B cell (primary cell): ENCODE measurements around the gene TBC1D22A. TPM values are rescaled to one million over a fixed set of nuclear protein-coding genes. Genes with fewer than 3 reads are reported as not detected.

Experiments used
- ATAC-seq: fragments of 200-7000 bp; cut with Tn5 transposase; one replicate; pipeline ENCODE4 v1.10.0; 2021; ENCODE audit warnings: low read depth, mild to moderate bottlenecking, moderate number of reproducible peaks, moderate library complexity
- CTCF ChIA-PET: fragments of 350-600 bp; sonication (Branson Sonifier 250); formaldehyde crosslinking; loops from one replicate; lab custom pipeline; 2021; ENCODE audit warnings: antibody characterized with exemption, inconsistent platforms; lab: Charles Lee
- POLR2A ChIA-PET: fragments of 350-600 bp; sonication (Branson Sonifier 250); formaldehyde crosslinking; loops from one replicate; lab custom pipeline; 2021; ENCODE audit warnings: antibody characterized with exemption; lab: Charles Lee
- DNase-seq: peaks from one replicate; pipeline ENCODE4 v3.0.0; 2013
- H2AFZ ChIP-seq: 2 replicates; pipeline ENCODE4 v1.6.1; 2012; ENCODE audit warnings: mild to moderate bottlenecking, low read depth, low read length; ENCODE audit not compliant: insufficient read depth, poor library complexity, severe bottlenecking
- H3K27ac ChIP-seq, 2 donors: 1 replicate in 1 of 2; 2 replicates in 1 of 2; pipeline ENCODE4 v1.5.1; 2012 to 2013; ENCODE audit warnings: low read length in 2 of 2, mild to moderate bottlenecking in 2 of 2, moderate library complexity in 1 of 2
- H3K27me3 ChIP-seq, 4 experiments: fragments of 200-600 bp in 1 of 4; sonication (generic) in 1 of 4; replicated peaks in 1 of 4; 1 replicate in 2 of 4; 2 replicates in 2 of 4; pipeline versions ENCODE4 v1.6.1 to v1.7.0; 2013 to 2016; ENCODE audit warnings: low read length in 3 of 4, mild to moderate bottlenecking in 2 of 4, mixed read lengths in 1 of 4, moderate library complexity in 1 of 4; ENCODE audit not compliant: insufficient read depth in 4 of 4, control insufficient read depth in 3 of 4; ENCODE audit errors: control extremely low read depth in 1 of 4
- H3K36me3 ChIP-seq, 2 experiments: replicated peaks in 1 of 2; 1 replicate in 1 of 2; 2 replicates in 1 of 2; pipeline versions ENCODE4 v1.6.1 to v1.7.1; 2013; ENCODE audit warnings: low read length in 1 of 2; ENCODE audit not compliant: insufficient read depth in 2 of 2, control insufficient read depth in 1 of 2; ENCODE audit errors: control extremely low read depth in 1 of 2, extremely low read depth in 1 of 2
- H3K4me1 ChIP-seq, 2 donors: fragments of 200-600 bp in 1 of 2; sonication (generic) in 1 of 2; 1 replicate in 1 of 2; 2 replicates in 1 of 2; pipeline versions ENCODE4 v1.5.1 to v1.6.1; 2013 to 2017; ENCODE audit warnings: low read length in 2 of 2; ENCODE audit not compliant: control insufficient read depth in 2 of 2, insufficient read depth in 2 of 2
- H3K4me2 ChIP-seq: replicated peaks from 2 replicates; pipeline ENCODE3; 2012; ENCODE audit warnings: mild to moderate bottlenecking, low read depth, low read length; ENCODE audit not compliant: poor library complexity, severe bottlenecking
- H3K4me3 ChIP-seq, 5 experiments: fragments of 200-600 bp in 1 of 5; sonication (generic) in 1 of 5; 1 replicate in 3 of 5; 2 replicates in 2 of 5; pipeline versions ENCODE4 v1.5.1 to v1.7.0; 2011 to 2016; ENCODE audit warnings: low read length in 4 of 5, mild to moderate bottlenecking in 4 of 5, low read depth in 2 of 5, control low read depth in 1 of 5, moderate library complexity in 1 of 5; ENCODE audit not compliant: insufficient read depth in 1 of 5; ENCODE audit errors: control extremely low read depth in 1 of 5, extremely low read depth in 1 of 5
- H3K79me2 ChIP-seq: fragments of 200-600 bp; sonication (generic); one replicate; pipeline ENCODE4 v1.6.0; 2016; ENCODE audit warnings: low read length; ENCODE audit not compliant: control insufficient read depth, insufficient read depth
- H3K9ac ChIP-seq: fragments of 200-600 bp; sonication (generic); 2 replicates; pipeline ENCODE4 v1.6.1; 2017; ENCODE audit warnings: mild to moderate bottlenecking, low read length, moderate library complexity
- H3K9me3 ChIP-seq, 3 donors: one replicate each; pipeline versions ENCODE4 v1.6.1 to v1.7.1; 2013; ENCODE audit warnings: low read length in 2 of 3; ENCODE audit not compliant: control insufficient read depth in 2 of 3, insufficient read depth in 1 of 3; ENCODE audit errors: control extremely low read depth in 1 of 3
- H4K20me1 ChIP-seq: 2 replicates; pipeline ENCODE4 v1.6.0; 2012; ENCODE audit warnings: mild to moderate bottlenecking, low read length; ENCODE audit not compliant: insufficient read depth, control insufficient read depth, poor library complexity, severe bottlenecking
- H3K27ac Mint-ChIP-seq: one replicate; pipeline ENCODE4 v1.8.0; 2021; ENCODE audit warnings: mixed read lengths
- H3K27me3 Mint-ChIP-seq: one replicate; pipeline ENCODE4 v1.8.0; 2021; ENCODE audit warnings: mixed read lengths
- H3K4me1 Mint-ChIP-seq: one replicate; pipeline ENCODE4 v1.8.0; 2021; ENCODE audit warnings: mixed read lengths
- H3K4me3 Mint-ChIP-seq: one replicate; pipeline ENCODE4 v1.8.0; 2021; ENCODE audit warnings: mixed read lengths
- H3K9me3 Mint-ChIP-seq: one replicate; pipeline ENCODE4 v1.8.0; 2022; ENCODE audit warnings: mixed read lengths; ENCODE audit not compliant: insufficient read depth
- EZH2 ChIP-seq: IDR thresholded peaks from 2 replicates; pipeline ENCODE4 v1.6.1; 2012; ENCODE audit warnings: borderline replicate concordance, low read depth, mild to moderate bottlenecking, moderate library complexity, low read length; ENCODE audit not compliant: insufficient read depth, poor library complexity, severe bottlenecking
- WGBS: methylation state at CpG from one replicate; pipeline ENCODE4 v1.1.5; 2013; ENCODE audit warnings: missing lambda C conversion rate; ENCODE audit not compliant: insufficient coverage; 5-methylcytosine and 5-hydroxymethylcytosine counted together
- intact Hi-C: fragments of 100-400 bp; cut with micrococcal nuclease; formaldehyde crosslinking; loops from one replicate; pipeline ENCODE4 v1.10.0; 2022
- polyA plus RNA-seq: library from polyadenylated mRNA; depleted of rRNA; stranded (reverse); fragments of >200 nt; gene quantifications from 2 replicates; pipeline ENCODE4 v1.2.3, GENCODE V29; 2012
- total RNA-seq, 2 donors: library from RNA; stranded (reverse); fragments of 120-200 nt in 1 of 2; gene quantifications; 1 replicate in 1 of 2; 2 replicates in 1 of 2; pipeline versions ENCODE4 v1.2.3 to v1.2.4, GENCODE V29; 2013 to 2022
- TF ChIP-seq, protein P1 (sequence below): fragments of 200-600 bp; IDR thresholded peaks from one replicate; pipeline ENCODE4 v1.8.0; 2022; ENCODE audit warnings: antibody characterized with exemption, mild to moderate bottlenecking

The TBC1D22A gene
- total and polyA plus RNA-seq, 2 donors (not counting 1 experiment from before 2014, with no cell fraction given), result 73.8 to 128 TPM

DNA sequence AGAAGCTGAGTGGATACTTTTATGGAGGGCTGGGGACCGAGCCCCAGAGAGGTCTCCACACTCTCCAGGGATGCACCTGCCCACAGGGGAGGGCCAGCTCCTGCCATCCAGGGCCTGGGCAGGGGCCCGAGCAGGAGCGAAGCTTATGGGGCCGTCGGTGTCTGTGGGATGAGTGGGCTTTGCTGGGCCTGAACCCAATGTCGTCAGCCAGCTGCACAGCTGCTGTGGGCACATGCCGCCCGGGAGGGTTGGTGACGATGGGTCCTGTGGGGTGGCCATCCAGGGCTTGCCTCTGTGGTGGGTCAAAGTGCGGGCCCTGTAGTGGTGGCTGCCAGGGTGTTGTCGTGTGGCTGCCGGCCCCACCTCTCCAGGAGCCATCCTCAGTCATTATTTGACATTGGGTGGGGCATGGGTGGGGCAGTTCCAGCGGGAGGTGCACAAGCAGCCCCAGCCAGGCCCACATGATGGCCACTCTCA is 447.1 kb downstream of the TBC1D22A start:
- CTCF ChIA-PET, result no interaction called here
- Histone ChIP-seq H2AFZ (no peak overlapping the region), H3K4me3 (no peak overlapping the region), H3K79me2 (no peaks in the 10 kb centered on the region), H3K36me3 (no peaks in the 10 kb centered on the region), H3K4me1 (no peaks in the 10 kb centered on the region), H3K4me2 (no peak overlapping the region), H3K9me3 (no peaks in the 10 kb centered on the region), H3K27ac (no peak overlapping the region), H4K20me1 (no peaks in the 10 kb centered on the region), H3K9ac (no peak overlapping the region), H3K27me3 (no peaks in the 10 kb centered on the region)
- no peak overlapping the region for H3K4me3 Mint-ChIP-seq
- 92% methylated on average over 10 of the region's 13 CpGs for WGBS
- no peaks in the 10 kb centered on the region for H3K27me3 Mint-ChIP-seq
- intact Hi-C loops, result no loop called here
- DNase-seq, result no peak
- no peak for ATAC-seq
- no peaks in the 10 kb centered on the region for H3K4me1 Mint-ChIP-seq
- TF ChIP-seq, protein P1, sequence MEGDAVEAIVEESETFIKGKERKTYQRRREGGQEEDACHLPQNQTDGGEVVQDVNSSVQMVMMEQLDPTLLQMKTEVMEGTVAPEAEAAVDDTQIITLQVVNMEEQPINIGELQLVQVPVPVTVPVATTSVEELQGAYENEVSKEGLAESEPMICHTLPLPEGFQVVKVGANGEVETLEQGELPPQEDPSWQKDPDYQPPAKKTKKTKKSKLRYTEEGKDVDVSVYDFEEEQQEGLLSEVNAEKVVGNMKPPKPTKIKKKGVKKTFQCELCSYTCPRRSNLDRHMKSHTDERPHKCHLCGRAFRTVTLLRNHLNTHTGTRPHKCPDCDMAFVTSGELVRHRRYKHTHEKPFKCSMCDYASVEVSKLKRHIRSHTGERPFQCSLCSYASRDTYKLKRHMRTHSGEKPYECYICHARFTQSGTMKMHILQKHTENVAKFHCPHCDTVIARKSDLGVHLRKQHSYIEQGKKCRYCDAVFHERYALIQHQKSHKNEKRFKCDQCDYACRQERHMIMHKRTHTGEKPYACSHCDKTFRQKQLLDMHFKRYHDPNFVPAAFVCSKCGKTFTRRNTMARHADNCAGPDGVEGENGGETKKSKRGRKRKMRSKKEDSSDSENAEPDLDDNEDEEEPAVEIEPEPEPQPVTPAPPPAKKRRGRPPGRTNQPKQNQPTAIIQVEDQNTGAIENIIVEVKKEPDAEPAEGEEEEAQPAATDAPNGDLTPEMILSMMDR, result no peak
- TF ChIP-seq EZH2, result no peak
- POLR2A ChIA-PET, result no interaction called here
- H3K27ac Mint-ChIP-seq, result no peak overlapping the region
- no peaks in the 10 kb centered on the region for H3K9me3 Mint-ChIP-seq

DNA sequence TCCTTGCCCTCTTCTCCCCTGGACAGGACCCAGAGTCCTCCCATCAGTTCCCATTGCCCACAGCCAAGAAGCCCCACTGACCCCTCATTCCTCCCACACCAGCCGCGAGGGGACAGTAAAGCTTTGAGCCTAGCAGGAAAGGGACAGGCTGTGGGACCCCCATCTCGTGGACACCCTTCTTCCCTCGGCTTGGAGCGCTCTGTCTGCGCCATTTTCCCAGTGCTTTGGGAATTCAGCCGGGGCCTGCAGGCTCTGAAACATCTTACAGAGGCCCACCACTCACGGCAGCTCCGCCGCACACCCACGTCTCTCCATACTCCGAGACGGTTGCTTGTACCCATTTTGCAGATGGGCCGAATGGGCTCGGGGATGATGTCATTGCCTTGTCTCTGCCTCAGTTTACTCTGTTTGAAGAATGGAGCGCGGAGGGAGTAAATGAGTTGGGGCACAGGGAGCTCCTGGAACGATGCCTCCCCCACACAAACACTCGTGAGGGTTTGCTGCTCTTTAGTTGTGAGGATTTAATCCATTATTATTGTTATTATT is 447.7 kb downstream of the TBC1D22A start:
- no peak overlapping the region for H2AFZ ChIP-seq
- Mint-ChIP-seq H3K4me1 (no peaks in the 10 kb centered on the region), H3K4me3 (no peak overlapping the region), H3K27ac (no peak overlapping the region), H3K9me3 (no peaks in the 10 kb centered on the region), H3K27me3 (no peaks in the 10 kb centered on the region)
- H3K4me2 ChIP-seq, result no peak overlapping the region
- no peak overlapping the region for H3K4me3 ChIP-seq
- no peaks in the 10 kb centered on the region for H3K27me3 ChIP-seq
- ATAC-seq, result no peak
- H3K36me3 ChIP-seq, result no peaks in the 10 kb centered on the region
- H4K20me1 ChIP-seq, result no peaks in the 10 kb centered on the region
- WGBS, result 93% methylated on average over 15 of the region's 19 CpGs
- no peaks in the 10 kb centered on the region for H3K9me3 ChIP-seq
- no peak overlapping the region for H3K9ac ChIP-seq
- ChIA-PET CTCF (no interaction called here), POLR2A (no interaction called here)
- no peaks in the 10 kb centered on the region for H3K4me1 ChIP-seq
- no peak overlapping the region for H3K27ac ChIP-seq
- no peaks in the 10 kb centered on the region for H3K79me2 ChIP-seq
- TF ChIP-seq, protein P1, result no peak
- TF ChIP-seq EZH2, result no peak
- intact Hi-C loops, result no loop called here
- no peak for DNase-seq
